ENCODE results near the gene AQP12A.

Gene AQP12A

GRCh38 chr2:240725671-240726070 is 34.0 kb downstream of the AQP12A start:
- Histone ChIP-seq H3K4me1 (no peaks in the 10 kb centered on the region), H3K9me3 (no peaks in the 10 kb centered on the region; the same call in 1 of the 2 replicates), H3K36me3 (no peaks in the 10 kb centered on the region), H3K27me3 (no peaks in the 10 kb centered on the region), H3K4me3 (ENCODE audit: low read depth, low read length) (no peak overlapping the region)
- TF ChIP-seq CTCF (IDR thresholded peaks at IDR 0.05; ENCODE audit: low read depth, low read length) = no peak
- DNase-seq = no peak

- H3K36me3 ChIP-seq = no peaks in the 10 kb centered on the region
- no peak for TF ChIP-seq CTCF (IDR thresholded peaks at IDR 0.05; ENCODE audit: low read depth, low read length)
Observed at GRCh38 chr2:240726876-240727275, 35.2 kb downstream of the AQP12A start.

GRCh38 chr2:240727439-240727838 is 35.8 kb downstream of the AQP12A start:
- H3K36me3 ChIP-seq = no peaks in the 10 kb centered on the region
- no peak for DNase-seq

More at GRCh38 chr2:240726876-240727275, 35.2 kb downstream of the AQP12A start:
- H3K9me3 ChIP-seq = no peaks in the 10 kb centered on the region; the same call in 1 of the 2 replicates
- no peak overlapping the region for H3K4me3 ChIP-seq (ENCODE audit: low read depth, low read length)
- no peaks in the 10 kb centered on the region for H3K4me1 ChIP-seq
- DNase-seq = no peak
- no peaks in the 10 kb centered on the region for H3K27me3 ChIP-seq

GRCh38 chr2:240727913-240728312 is 36.2 kb downstream of the AQP12A start:
- Histone ChIP-seq H3K36me3 (no peaks in the 10 kb centered on the region), H3K9me3 (no peaks in the 10 kb centered on the region; the same call in 1 of the 2 replicates), H3K4me3 (ENCODE audit: low read depth, low read length) (no peak overlapping the region), H3K27me3 (no peaks in the 10 kb centered on the region), H3K4me1 (no peaks in the 10 kb centered on the region)
- no peak for DNase-seq
- TF ChIP-seq CTCF (IDR thresholded peaks at IDR 0.05; ENCODE audit: low read depth, low read length) = no peak

More at GRCh38 chr2:240727439-240727838, 35.8 kb downstream of the AQP12A start:
- TF ChIP-seq CTCF (IDR thresholded peaks at IDR 0.05; ENCODE audit: low read depth, low read length) = no peak
- Histone ChIP-seq H3K27me3 (no peaks in the 10 kb centered on the region), H3K9me3 (no peaks in the 10 kb centered on the region; the same call in 1 of the 2 replicates), H3K4me1 (no peaks in the 10 kb centered on the region), H3K4me3 (ENCODE audit: low read depth, low read length) (no peak overlapping the region)

GRCh38 chr2:240728361-240728760 is 36.7 kb downstream of the AQP12A start:
- TF ChIP-seq CTCF (IDR thresholded peaks at IDR 0.05; ENCODE audit: low read depth, low read length) = no peak
- no peaks in the 10 kb centered on the region for H3K36me3 ChIP-seq
- H3K4me1 ChIP-seq = no peaks in the 10 kb centered on the region; the same call in 1 of the 2 replicates
- H3K9me3 ChIP-seq = no peaks in the 10 kb centered on the region; the same call in 1 of the 2 replicates
- DNase-seq = no peak
- no peaks in the 10 kb centered on the region for H3K27me3 ChIP-seq
- no peak overlapping the region for H3K4me3 ChIP-seq (ENCODE audit: low read depth, low read length)

- Histone ChIP-seq H3K9me3 (no peaks in the 10 kb centered on the region; the same call in 1 of the 2 replicates), H3K4me3 (ENCODE audit: low read depth, low read length) (no peak overlapping the region), H3K27me3 (no peaks in the 10 kb centered on the region), H3K36me3 (peaks cover 3% of the 10 kb centered on the region), H3K4me1 (no peaks in the 10 kb centered on the region; the same call in 1 of the 2 replicates)
- no peak for TF ChIP-seq CTCF (IDR thresholded peaks at IDR 0.05; ENCODE audit: low read depth, low read length)
- DNase-seq = peak; percentile 43
Observed at GRCh38 chr2:240728827-240729226, 37.2 kb downstream of the AQP12A start.
